HUES64 (cell line): ENCODE measurements around the gene IL4.

ENCODE experiments used
- H3K27ac ChIP-seq: 2 replicates; pipeline ENCODE4 v1.7.0; 2013; ENCODE audit warnings: low read depth, low read length, inconsistent platforms
- H3K27me3 ChIP-seq: 2 replicates; pipeline ENCODE4 v1.6.1; 2013; ENCODE audit warnings: mild to moderate bottlenecking, low read length; ENCODE audit not compliant: insufficient read depth
- H3K36me3 ChIP-seq: 2 replicates; pipeline ENCODE4 v1.6.1; 2013; ENCODE audit warnings: mild to moderate bottlenecking, low read length; ENCODE audit not compliant: insufficient read depth
- H3K4me1 ChIP-seq: 2 replicates; pipeline ENCODE4 v1.6.1; 2013; ENCODE audit warnings: mild to moderate bottlenecking, low read length, moderate library complexity; ENCODE audit not compliant: insufficient read depth
- H3K4me3 ChIP-seq: 2 replicates; pipeline ENCODE4 v1.5.1; 2013; ENCODE audit warnings: mild to moderate bottlenecking, low read length, moderate library complexity
- H3K9ac ChIP-seq: 2 replicates; pipeline ENCODE4 v1.6.1; 2013; ENCODE audit warnings: mild to moderate bottlenecking, low read depth, low read length
- H3K9me3 ChIP-seq: 2 replicates; pipeline ENCODE4 v1.6.1; 2013; ENCODE audit warnings: low read depth, low read length; ENCODE audit not compliant: insufficient read depth
- WGBS: fragments of 150-250, 120-280 bp; methylation state at CpG from one replicate; pipeline ENCODE4 v1.1.7; 2013; ENCODE audit warnings: missing lambda C conversion rate; 5-methylcytosine and 5-hydroxymethylcytosine counted together

IL4 gene

GRCh38 chr5:132725745-132726144, 52.0 kb downstream of the IL4 start:
- Histone ChIP-seq H3K36me3 (peaks cover 10% of the 10 kb centered on the region), H3K27me3 (no peaks in the 10 kb centered on the region), H3K4me1 (no peaks in the 10 kb centered on the region), H3K9ac (no peak overlapping the region), H3K4me3 (no peak overlapping the region), H3K27ac (no peak overlapping the region), H3K9me3 (no peaks in the 10 kb centered on the region)
- no CpG with 5 or more reads among the region's 2 CpGs for WGBS

DNA sequence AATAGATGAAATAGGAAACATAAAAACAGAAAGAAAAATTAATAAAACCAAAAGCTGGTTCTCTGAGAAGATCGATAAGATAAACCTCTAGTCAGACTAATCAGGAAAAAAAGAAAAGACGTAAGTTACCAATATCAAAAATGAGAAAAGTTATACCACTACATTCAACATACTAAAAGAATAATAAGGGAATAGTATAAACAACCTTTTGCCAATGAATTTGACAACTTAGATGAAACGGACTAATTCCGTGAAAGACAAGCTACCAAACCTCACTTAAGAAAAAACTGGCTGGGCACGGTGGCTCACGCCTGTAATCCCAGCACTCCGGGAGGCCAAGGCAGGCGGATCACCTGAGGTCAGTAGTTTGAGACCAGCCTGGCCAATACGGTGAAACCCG, 56.1 kb downstream of the IL4 start:
- Histone ChIP-seq H3K4me3 (no peak overlapping the region), H3K27me3 (no peaks in the 10 kb centered on the region), H3K27ac (no peak overlapping the region), H3K4me1 (no peaks in the 10 kb centered on the region), H3K9me3 (no peaks in the 10 kb centered on the region), H3K36me3 (peaks cover 12% of the 10 kb centered on the region), H3K9ac (no peak overlapping the region)
- 94% methylated on average over 8 of the region's 10 CpGs for WGBS
